H1 (cell line): ENCODE results near the gene FGD4. TPM values are rescaled to one million over a fixed set of nuclear protein-coding genes. Genes with fewer than 3 reads are reported as not detected.

Source experiments
- CTCF ChIA-PET: fragments of 300-600 bp; sonication (Branson Sonifier 250); formaldehyde crosslinking; loops from one replicate; lab custom pipeline; 2021; ENCODE audit not compliant: partially characterized antibody; lab: Charles Lee
- POLR2A ChIA-PET: fragments of 300-600 bp; sonication (Branson Sonifier 250); formaldehyde crosslinking; loops from one replicate; lab custom pipeline; 2021; ENCODE audit warnings: inconsistent platforms; ENCODE audit not compliant: partially characterized antibody; lab: Charles Lee
- DNase-seq, 2 experiments: peaks; one replicate each; pipeline versions ENCODE4 v3.0.0 to v3.0.0-alpha.2; 2010 to 2022; ENCODE audit warnings: low spot score in 2 of 2, low read depth in 1 of 2, mixed read lengths in 1 of 2
- FAIRE-seq: peaks from 2 replicates; lab custom pipeline; 2011; peaks lifted over from hg19 to GRCh38; lab: Jason Lieb, UNC
- H2AFZ ChIP-seq: 2 replicates; pipeline ENCODE4 v1.8.1; 2012; ENCODE audit warnings: low read length, inconsistent platforms
- H2AK5ac ChIP-seq: 2 replicates; pipeline ENCODE4 v1.6.1; 2013; ENCODE audit warnings: low read depth, low read length
- H2BK120ac ChIP-seq: replicated peaks from 2 replicates; pipeline ENCODE3; 2013; ENCODE audit warnings: low read depth, low read length, inconsistent platforms
- H2BK12ac ChIP-seq: 2 replicates; pipeline ENCODE4 v1.6.1; 2013; ENCODE audit warnings: low read depth, low read length
- H2BK15ac ChIP-seq: 2 replicates; pipeline ENCODE4 v1.6.1; 2013; ENCODE audit warnings: low read length
- H2BK20ac ChIP-seq: 2 replicates; pipeline ENCODE4 v1.6.1; 2013; ENCODE audit warnings: low read length
- H2BK5ac ChIP-seq: 2 replicates; pipeline ENCODE4 v1.6.1; 2013; ENCODE audit warnings: low read depth, low read length
- H3K14ac ChIP-seq: 2 replicates; pipeline ENCODE4 v1.6.1; 2013; ENCODE audit warnings: inconsistent platforms; ENCODE audit not compliant: insufficient read length
- H3K18ac ChIP-seq: 2 replicates; pipeline ENCODE4 v1.6.1; 2013; ENCODE audit warnings: low read length; ENCODE audit errors: extremely low read depth
- H3K23ac ChIP-seq: 2 replicates; pipeline ENCODE4 v1.6.1; 2013; ENCODE audit warnings: inconsistent platforms; ENCODE audit not compliant: insufficient read length
- H3K23me2 ChIP-seq: 2 replicates; pipeline ENCODE4 v1.6.1; 2013; ENCODE audit warnings: low read depth, low read length
- H3K27ac ChIP-seq: 2 replicates; pipeline ENCODE4 v1.6.1; 2011; ENCODE audit warnings: low read depth, low read length, inconsistent platforms
- H3K27me3 ChIP-seq, 4 experiments: replicated peaks in 1 of 4; 1 replicate in 1 of 4; 2 replicates in 3 of 4; pipeline versions ENCODE4 v1.6.1 to v1.8.1; 2011 to 2013; ENCODE audit warnings: low read length in 3 of 4, mild to moderate bottlenecking in 3 of 4, inconsistent platforms in 2 of 4, mixed read lengths in 2 of 4, moderate library complexity in 1 of 4; ENCODE audit not compliant: control insufficient read depth in 3 of 4, insufficient read depth in 3 of 4; ENCODE audit errors: extremely low read depth in 1 of 4
- H3K36me3 ChIP-seq, 4 experiments: 2 replicates each; pipeline versions ENCODE4 v1.6.1 to v1.8.1; 2011 to 2013; ENCODE audit warnings: mild to moderate bottlenecking in 4 of 4, low read length in 3 of 4, moderate library complexity in 2 of 4, control low read depth in 1 of 4, inconsistent platforms in 1 of 4; ENCODE audit not compliant: insufficient read depth in 4 of 4, control insufficient read depth in 2 of 4
- H3K4ac ChIP-seq: replicated peaks from 2 replicates; pipeline ENCODE3; 2013; ENCODE audit warnings: low read length, low read depth, mixed read lengths, inconsistent platforms; ENCODE audit not compliant: insufficient read length
- H3K4me1 ChIP-seq, 4 experiments: replicated peaks in 1 of 4; 1 replicate in 1 of 4; 2 replicates in 3 of 4; pipeline versions ENCODE4 v1.6.1 to v1.8.1; 2011 to 2013; ENCODE audit warnings: low read length in 3 of 4, inconsistent platforms in 2 of 4, mixed read lengths in 1 of 4; ENCODE audit not compliant: insufficient read depth in 4 of 4, control insufficient read depth in 3 of 4
- H3K4me2 ChIP-seq, 2 experiments: 2 replicates each; pipeline versions ENCODE4 v1.6.1 to v1.8.1; 2011 to 2013; ENCODE audit warnings: low read depth in 2 of 2, low read length in 2 of 2, control low read depth in 1 of 2, inconsistent platforms in 1 of 2, mild to moderate bottlenecking in 1 of 2; ENCODE audit not compliant: insufficient read depth in 1 of 2
- H3K4me3 ChIP-seq, 4 experiments: fragments of 200-600, 300-600 bp in 1 of 4; sonication (generic), shearing (Covaris generic), sonication (Bioruptor Twin) in 1 of 4; 2 replicates each; pipeline versions ENCODE4 v1.5.1 to v1.8.1; 2011 to 2016; ENCODE audit warnings: low read length in 4 of 4, low read depth in 3 of 4, control low read depth in 2 of 4, inconsistent platforms in 2 of 4, mild to moderate bottlenecking in 2 of 4, mixed read lengths in 1 of 4, moderate library complexity in 1 of 4; ENCODE audit not compliant: insufficient read depth in 2 of 4; ENCODE audit errors: extremely low read depth in 1 of 4
- H3K56ac ChIP-seq: replicated peaks from 2 replicates; pipeline ENCODE3; 2013; ENCODE audit warnings: low read depth, mild to moderate bottlenecking, mixed read lengths, low read length, inconsistent platforms; ENCODE audit not compliant: insufficient read length
- H3K79me1 ChIP-seq: 2 replicates; pipeline ENCODE4 v1.6.1; 2013; ENCODE audit warnings: low read depth, low read length, control low read depth
- H3K79me2 ChIP-seq, 2 experiments: 2 replicates each; pipeline versions ENCODE4 v1.6.1 to v1.8.1; 2012 to 2013; ENCODE audit warnings: low read length in 2 of 2, mild to moderate bottlenecking in 2 of 2, inconsistent platforms in 1 of 2; ENCODE audit not compliant: insufficient read depth in 2 of 2, control insufficient read depth in 1 of 2
- H3K9ac ChIP-seq, 4 experiments: replicated peaks in 1 of 4; 1 replicate in 1 of 4; 2 replicates in 3 of 4; pipeline versions ENCODE4 v1.6.1 to v1.8.1; 2011 to 2013; ENCODE audit warnings: low read depth in 3 of 4, low read length in 3 of 4, control low read depth in 2 of 4, mild to moderate bottlenecking in 2 of 4, moderate library complexity in 2 of 4, inconsistent platforms in 1 of 4; ENCODE audit errors: extremely low read depth in 1 of 4
- H3K9me3 ChIP-seq, 2 experiments: 2 replicates each; pipeline versions ENCODE4 v1.6.1 to v1.8.1; 2012 to 2013; ENCODE audit warnings: mild to moderate bottlenecking in 2 of 2, moderate library complexity in 2 of 2, control low read depth in 1 of 2, inconsistent platforms in 1 of 2, low read depth in 1 of 2, low read length in 1 of 2, mixed read lengths in 1 of 2; ENCODE audit not compliant: insufficient read depth in 2 of 2
- H4K20me1 ChIP-seq, 2 experiments: replicated peaks in 1 of 2; 2 replicates each; pipeline versions ENCODE3 to v1.8.1; 2011 to 2013; ENCODE audit warnings: inconsistent platforms in 2 of 2, low read length in 2 of 2, mild to moderate bottlenecking in 1 of 2; ENCODE audit not compliant: insufficient read depth in 2 of 2, control insufficient read depth in 1 of 2
- H4K5ac ChIP-seq: 2 replicates; pipeline ENCODE4 v1.6.1; 2013; ENCODE audit warnings: low read length, low read depth, mixed read lengths, inconsistent platforms; ENCODE audit not compliant: insufficient read length
- H4K8ac ChIP-seq: 2 replicates; pipeline ENCODE4 v1.8.0; 2013; ENCODE audit warnings: mild to moderate bottlenecking, moderate library complexity, low read length, inconsistent platforms; ENCODE audit not compliant: insufficient read depth; ENCODE audit errors: extremely low read depth
- H4K91ac ChIP-seq: replicated peaks from 2 replicates; pipeline ENCODE3; 2013; ENCODE audit warnings: low read length, mixed read lengths, inconsistent platforms; ENCODE audit not compliant: insufficient read length
- BACH1 ChIP-seq: IDR thresholded peaks from 2 replicates; pipeline ENCODE4 v1.6.1; 2012; ENCODE audit warnings: low read length, improper control_type of control experiment
- RAD21 ChIP-seq, 2 experiments: IDR thresholded peaks in 1 of 2; conservative IDR thresholded peaks in 1 of 2; 2 replicates each; pipeline ENCODE4 v1.6.1; 2011; ENCODE audit warnings: low read depth in 2 of 2, low read length in 2 of 2, improper control_type of control experiment in 1 of 2, inconsistent platforms in 1 of 2, mild to moderate bottlenecking in 1 of 2, moderate library complexity in 1 of 2
- RXRA ChIP-seq: IDR thresholded peaks from 2 replicates; pipeline ENCODE4 v1.6.1; 2011; ENCODE audit warnings: low read depth, mild to moderate bottlenecking, low read length, moderate library complexity; ENCODE audit not compliant: insufficient read depth
- SIN3A ChIP-seq, 2 experiments: IDR thresholded peaks in 1 of 2; conservative IDR thresholded peaks in 1 of 2; 2 replicates each; pipeline ENCODE4 v1.6.1; 2011 to 2012; ENCODE audit warnings: low read length in 2 of 2, improper control_type of control experiment in 1 of 2, low read depth in 1 of 2, mild to moderate bottlenecking in 1 of 2
- SP4 ChIP-seq: IDR thresholded peaks from 2 replicates; pipeline ENCODE4 v1.6.1; 2012; ENCODE audit warnings: low read length, inconsistent platforms
- TCF12 ChIP-seq: IDR thresholded peaks from 2 replicates; pipeline ENCODE4 v1.6.1; 2011; ENCODE audit warnings: low read depth, mild to moderate bottlenecking, low read length
- WGBS, 2 experiments: shearing (Covaris generic) in 1 of 2; methylation state at CpG; one replicate each; pipeline versions ENCODE4 v1.1.6 to v1.1.7; 2013 to 2015; ENCODE audit warnings: low lambda C conversion rate in 2 of 2, mixed read lengths in 2 of 2, inconsistent platforms in 1 of 2, low coverage in 1 of 2, missing lambda C conversion rate in 1 of 2; ENCODE audit not compliant: insufficient replicate concordance in 2 of 2, insufficient coverage in 1 of 2, insufficient read length in 1 of 2; ENCODE audit errors: extremely low coverage in 1 of 2, missing lambda C conversion rate in 1 of 2; 5-methylcytosine and 5-hydroxymethylcytosine counted together
- polyA plus RNA-seq, 7 experiments: library from polyadenylated mRNA; depleted of rRNA in 3 of 7; stranded (reverse) in 5 of 7; unstranded in 2 of 7; fragments of >200 nt in 5 of 7; fragments of 200-250 nt in 2 of 7; gene quantifications; 1 replicate in 5 of 7; 2 replicates in 1 of 7; 4 replicates in 1 of 7; pipeline versions ENCODE4 v1.2.1 to v1.2.3, GENCODE V29; 2011 to 2013; ENCODE audit warnings: missing spikeins in 2 of 7, mixed read lengths in 2 of 7
- total RNA-seq: library from RNA; stranded (reverse); fragmentation: NEBNext Ultra II Directional; extraction: Animal tissue kit (Norgen Biotek cat#: 25700); gene quantifications from 2 replicates; pipeline ENCODE4 v1.2.1, GENCODE V29; 2021

Gene FGD4
- total and polyA plus RNA-seq, 2 of the 8 experiments (the other 6 are each of a cell fraction or from before 2014, with no cell fraction given), result 8.5 to 48.2 TPM

- H3K18ac ChIP-seq, result no peak overlapping the region
- no peak overlapping the region for H2AK5ac ChIP-seq
- H3K27me3 ChIP-seq, result no peaks in the 10 kb centered on the region
- no peak overlapping the region for H2BK20ac ChIP-seq
- no peaks in the 10 kb centered on the region for H4K20me1 ChIP-seq
- POLR2A ChIA-PET, result no interaction called here
- no peaks in the 10 kb centered on the region for H3K79me1 ChIP-seq
- no peak for DNase-seq
- no peak overlapping the region for H3K56ac ChIP-seq
- no peak overlapping the region for H2AFZ ChIP-seq
- H2BK5ac ChIP-seq, result no peak overlapping the region
- no peaks in the 10 kb centered on the region for H3K79me2 ChIP-seq
- H2BK15ac ChIP-seq, result no peak overlapping the region
- no peak overlapping the region for H2BK12ac ChIP-seq
- no peak overlapping the region for H4K5ac ChIP-seq
- no peaks in the 10 kb centered on the region for H3K9me3 ChIP-seq
- no peaks in the 10 kb centered on the region for H3K23me2 ChIP-seq
- no peak overlapping the region for H3K4me3 ChIP-seq
- H3K36me3 ChIP-seq, result peaks cover 0 to 3% (median 0%) of the 10 kb centered on the region in 4 experiments; a peak in 1 of 8 replicates
- 94% methylated on average over 8 of the region's 8 CpGs; no CpG with 5 or more reads in 1 of the 2 experiments for WGBS, 2 experiments
- no peak overlapping the region for H3K4ac ChIP-seq
- H3K4me2 ChIP-seq, result no peak overlapping the region
- no peak overlapping the region for H4K8ac ChIP-seq
- no peak overlapping the region for H4K91ac ChIP-seq
- H3K9ac ChIP-seq, result no peak overlapping the region
- H3K23ac ChIP-seq, result no peak overlapping the region
- CTCF ChIA-PET, result interaction anchor here (1.1 to 1.2 kb wide), 2 partner anchors 323 to 561 kb away, joined by 3 to 5 read pairs; no protein-coding TSS in a partner anchor
- peaks cover 0 to 3% (median 1%) of the 10 kb centered on the region in 4 experiments; a peak in 2 of 7 replicates for H3K4me1 ChIP-seq
- H3K27ac ChIP-seq, result no peak overlapping the region
- no peak overlapping the region for H3K14ac ChIP-seq
- FAIRE-seq, result no peak
- no peak overlapping the region for H2BK120ac ChIP-seq
- TF ChIP-seq TCF12 (no peak), RAD21 (IDR thresholded peaks at IDR 0.05 in 1 of 2, conservative IDR thresholded peaks at IDR 0.05 in 1 of 2; ENCODE audit: low read depth in 2 of 2, low read length in 2 of 2) (no peak), BACH1 (no peak), SP4 (no peak), SIN3A (conservative IDR thresholded peaks at IDR 0.05 in 1 of 2, IDR thresholded peaks at IDR 0.05 in 1 of 2; ENCODE audit: low read depth in 1 of 2, low read length in 2 of 2) (no peak), RXRA (no peak)
- TF ChIP-seq, all 59 proteins: peak for 0
Measured at GRCh38 chr12:32357601-32358249, 41.6 kb upstream of the FGD4 start.
